HL-60/S4 treated with phorbol 12-myristate 13-acetate at 8.2 ng/mL for 4 days and 3 days (cell line): Measurements from ENCODE around the gene SFSWAP.
"Not testable (repeated sequence)": the region's sequence is repeated elsewhere in the genome, so short reads cannot be mapped to it uniquely, and the experiment has no call there.

Source experiments
- in situ Hi-C: fragments of 300-500 bp; cut with MboI; formaldehyde crosslinking; loops from 2 replicates; pipeline ENCODE4 v1.15.0; 2022; ENCODE audit warnings: low sequenced_read_pairs

SFSWAP gene

DNA sequence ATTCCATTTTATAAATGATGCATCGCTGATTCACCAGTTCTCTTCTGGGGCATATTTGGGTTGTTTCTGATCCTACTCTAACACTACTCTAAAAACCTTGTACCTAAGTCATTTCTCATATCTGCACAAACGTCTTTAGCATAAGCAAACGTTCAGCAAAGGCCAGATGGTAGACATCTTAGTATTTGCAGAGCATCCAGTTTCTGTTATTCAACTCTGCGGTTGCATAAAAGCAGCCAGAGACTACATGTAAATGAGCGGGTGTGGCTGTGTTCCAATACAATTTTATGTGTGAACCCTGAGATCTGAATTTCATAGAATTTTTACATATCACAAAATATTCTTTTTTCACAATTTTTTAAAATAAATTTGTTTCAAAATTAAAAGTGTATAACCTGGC, 94.5 kb downstream of the SFSWAP start:
- in situ Hi-C loops: no loop called here

- in situ Hi-C loops: no loop called here
These were observed 95.8 kb downstream of the SFSWAP start for GRCh38 chr12:131806674-131807073.

DNA sequence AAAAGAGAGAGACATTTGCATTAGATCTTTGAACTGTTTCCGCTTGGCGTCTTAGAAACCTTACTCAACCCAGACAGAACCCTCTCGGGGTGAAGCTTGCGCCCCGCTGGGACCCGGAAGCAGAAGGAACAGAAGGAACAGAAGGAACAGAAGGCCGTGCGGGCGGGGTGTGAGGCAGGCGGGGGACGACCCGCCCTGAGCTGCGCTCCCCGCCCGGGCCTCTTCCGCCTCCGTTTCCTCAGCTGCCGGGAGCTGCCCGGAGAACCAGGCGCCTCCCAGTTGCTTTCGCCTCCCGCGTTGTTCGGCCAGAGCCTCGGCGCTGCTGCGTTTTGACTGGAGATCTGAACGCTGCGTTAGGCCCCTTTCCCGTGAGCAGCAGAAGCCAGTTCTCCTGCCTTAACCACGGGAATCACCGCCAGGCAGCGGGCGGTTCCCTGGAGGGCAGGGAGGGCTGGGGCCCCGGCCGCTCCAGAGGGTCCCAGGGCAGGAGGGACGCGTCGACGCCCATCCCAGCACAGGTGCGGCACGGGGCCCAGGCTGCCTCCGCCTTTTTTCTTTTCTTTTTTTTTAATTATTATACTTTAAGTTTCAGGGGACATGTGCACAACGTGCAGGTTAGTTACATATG, 98.0 kb downstream of the SFSWAP start:
- in situ Hi-C loops: no loop called here

- in situ Hi-C loops: not testable (repeated sequence)
These were observed 98.8 kb downstream of the SFSWAP start for GRCh38 chr12:131809476-131810254.

- in situ Hi-C loops: no loop called here
These were observed 99.8 kb downstream of the SFSWAP start for GRCh38 chr12:131810726-131811125.

- in situ Hi-C loops: no loop called here
These were observed 104.2 kb downstream of the SFSWAP start for GRCh38 chr12:131815131-131815530.

GRCh38 chr12:131816495-131816894, 105.6 kb downstream of the SFSWAP start:
- in situ Hi-C loops: no loop called here

- in situ Hi-C loops: no loop called here
These were observed 106.4 kb downstream of the SFSWAP start for GRCh38 chr12:131817241-131817640.

DNA sequence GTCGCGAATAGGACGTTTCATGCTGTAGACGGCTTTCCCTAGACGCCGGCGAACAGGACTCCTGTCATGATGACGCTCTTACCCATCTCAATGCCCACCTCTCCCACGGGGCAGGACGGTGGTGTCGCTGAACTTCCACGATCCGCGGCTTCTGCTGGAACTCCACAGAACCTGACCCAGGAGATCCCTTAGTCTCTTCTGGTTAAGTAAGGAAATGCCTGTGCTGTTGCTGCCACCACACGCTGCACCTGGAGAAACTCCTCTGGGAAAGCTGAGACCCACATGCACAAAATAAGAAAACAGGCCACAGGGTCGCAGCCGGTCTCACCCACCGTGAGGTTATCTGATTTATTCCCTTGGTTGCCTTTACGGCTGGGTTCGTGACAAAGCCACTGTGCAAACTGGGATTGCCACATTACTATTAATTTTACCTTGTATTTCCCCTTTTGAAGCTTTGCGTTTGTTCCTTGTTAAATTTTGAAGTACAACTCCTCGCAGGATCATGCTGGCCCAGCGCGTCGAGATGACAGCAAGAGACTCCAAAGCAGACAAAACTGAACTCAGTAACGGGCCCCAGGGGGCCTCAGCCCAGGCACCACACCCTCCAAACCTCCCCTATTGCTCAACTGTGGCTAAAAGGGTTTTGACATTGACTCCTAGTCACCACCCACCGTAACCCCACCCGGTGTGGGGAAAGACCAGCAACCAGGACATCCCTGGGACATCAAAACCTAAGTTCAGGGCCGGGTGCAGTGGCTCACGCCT, 108.1 kb downstream of the SFSWAP start:
- in situ Hi-C loops: no loop called here

- in situ Hi-C loops: no loop called here
These were observed 113.6 kb downstream of the SFSWAP start for GRCh38 chr12:131824450-131824849.

GRCh38 chr12:131825146-131825892, 114.4 kb downstream of the SFSWAP start:
- in situ Hi-C loops: no loop called here

DNA sequence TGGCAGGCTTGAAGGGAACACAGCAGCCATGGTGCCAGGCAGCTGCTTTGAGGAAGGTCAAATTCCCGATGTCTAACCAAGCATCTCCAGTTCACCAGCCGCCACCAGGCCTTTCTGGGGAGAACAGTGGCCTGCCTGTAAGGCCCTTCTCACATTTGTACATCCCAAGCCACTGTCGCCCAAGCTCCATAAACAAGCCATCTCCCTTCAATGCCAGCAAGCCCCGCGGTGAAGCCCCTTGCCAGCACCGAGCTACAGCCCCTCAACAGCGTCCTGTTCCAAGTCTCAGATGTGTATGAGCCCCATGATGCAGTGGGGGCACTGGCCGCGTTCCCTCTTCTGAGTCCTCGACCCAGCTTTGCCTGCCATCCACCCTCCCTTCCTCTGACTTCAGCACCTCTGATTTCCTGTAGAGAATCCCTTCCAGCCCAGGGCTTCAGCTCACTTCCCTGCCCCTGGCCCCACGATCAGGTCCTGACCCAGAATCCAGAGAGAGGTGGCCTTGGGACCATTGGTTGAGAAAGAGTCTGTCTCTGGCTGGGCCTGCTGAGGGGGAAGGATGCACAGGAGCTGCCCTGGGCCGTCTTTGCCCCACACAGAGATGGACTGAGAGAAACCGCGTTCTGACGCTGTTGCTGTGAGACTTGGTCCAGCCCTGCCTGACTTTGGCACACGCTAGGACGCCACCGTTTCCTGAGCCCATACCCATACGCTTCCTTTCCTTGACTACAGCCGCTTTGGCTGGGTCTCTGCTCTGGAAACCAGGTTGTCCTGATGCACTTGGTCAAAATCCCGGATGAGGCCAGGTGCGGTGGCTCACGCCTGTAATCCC, 115.4 kb downstream of the SFSWAP start:
- in situ Hi-C loops: no loop called here

GRCh38 chr12:131827961-131828534, 117.2 kb downstream of the SFSWAP start, which contains the start of gene MMP17:
Gene MMP17 (plus strand): TSS chr12:131828393. CDS start chr12:131828495, 102 bp downstream.
- in situ Hi-C loops: no loop called here

- in situ Hi-C loops: no loop called here
These were observed 117.9 kb downstream of the SFSWAP start for GRCh38 chr12:131828671-131829355.

DNA sequence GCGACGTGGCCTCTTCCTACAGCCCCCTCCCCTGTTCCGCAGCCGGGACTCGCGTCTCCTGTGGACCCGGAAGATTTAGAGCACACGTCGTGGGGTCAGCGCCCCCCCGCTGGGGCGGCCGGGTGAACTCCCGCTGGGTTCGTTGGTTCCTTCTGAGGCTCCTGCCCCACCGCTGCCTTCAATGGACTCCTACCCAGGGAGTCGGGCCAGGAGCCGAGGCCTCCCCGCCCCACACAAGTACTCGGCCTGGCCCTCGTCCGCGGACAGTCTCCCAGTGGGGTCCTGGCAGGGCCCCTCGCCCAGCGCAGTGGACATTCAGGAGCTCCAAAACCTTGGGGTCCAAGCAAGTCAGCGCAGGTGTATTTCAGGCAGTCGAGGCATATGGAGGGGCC, 118.5 kb downstream of the SFSWAP start:
- in situ Hi-C loops: no loop called here

GRCh38 chr12:131829791-131830334, 119.0 kb downstream of the SFSWAP start:
- in situ Hi-C loops: no loop called here

GRCh38 chr12:131830335-131830913, 119.5 kb downstream of the SFSWAP start:
- in situ Hi-C loops: no loop called here

DNA sequence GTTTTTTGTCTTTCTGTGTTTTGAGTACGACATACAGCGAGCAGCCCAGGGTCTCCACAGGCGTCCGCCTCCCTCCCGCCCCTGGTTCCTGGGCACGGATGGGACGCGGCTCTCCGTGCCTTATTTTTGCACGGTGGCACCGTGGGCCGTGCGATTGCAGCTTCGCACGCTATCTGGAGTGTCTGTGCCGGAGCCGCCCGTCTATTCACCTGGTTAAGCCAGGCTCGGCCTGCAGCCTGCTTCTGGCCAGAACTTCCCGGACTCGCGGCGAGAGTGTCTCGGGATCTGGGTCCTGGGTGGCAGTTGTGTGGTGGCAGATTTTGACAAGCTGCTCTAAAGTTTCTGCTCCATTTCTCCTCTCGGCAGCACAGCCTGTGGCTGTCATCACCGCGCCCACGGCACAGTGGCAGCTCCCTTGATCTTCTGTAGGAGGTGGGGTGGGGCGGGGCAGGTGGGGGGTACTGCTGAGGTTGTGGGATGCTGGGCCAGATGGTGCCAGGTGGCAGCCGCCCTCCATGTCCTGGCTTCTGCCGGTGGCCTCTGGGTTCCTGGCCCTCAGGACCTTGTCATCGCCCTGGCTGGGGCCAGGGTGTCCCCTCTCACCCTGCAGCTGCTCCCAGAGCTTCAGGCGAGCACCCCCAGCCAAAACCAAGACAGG, 120.2 kb downstream of the SFSWAP start:
- in situ Hi-C loops: no loop called here
